SIG-M5 (cell line): Measurements from ENCODE around the gene FRMPD2.
"Not testable (repeated sequence)": the region's sequence is repeated elsewhere in the genome, so short reads cannot be mapped to it uniquely, and the experiment has no call there.

Experiments used
- DNase-seq: peaks from one replicate; lab custom pipeline; 2025; lab: John Stamatoyannopoulos, UW

The FRMPD2 gene

DNA sequence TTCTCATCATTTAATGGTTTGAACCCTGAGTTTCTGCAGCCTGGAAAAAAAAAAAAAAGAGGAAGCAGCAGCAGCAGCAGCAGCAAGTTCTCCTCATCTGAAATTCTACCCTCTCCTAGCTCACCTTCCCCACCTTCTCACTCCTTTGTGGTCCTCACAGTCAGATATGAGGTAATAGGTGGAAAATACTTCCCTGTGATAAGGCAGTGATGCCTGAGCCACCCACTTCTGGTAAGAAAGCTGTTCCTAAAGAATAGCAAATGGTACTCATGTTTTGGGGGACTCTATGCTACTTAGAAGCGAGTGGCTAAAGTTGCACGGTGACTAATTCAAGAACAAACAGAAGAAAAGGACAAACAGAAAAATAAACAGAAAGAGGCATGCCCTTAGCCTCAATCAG lies 148.2 kb downstream of the FRMPD2 start:
- not testable (repeated sequence) for DNase-seq

- DNase-seq, result not testable (repeated sequence)
Measured at GRCh38 chr10:48125631-48126030, 148.9 kb downstream of the FRMPD2 start.

DNA sequence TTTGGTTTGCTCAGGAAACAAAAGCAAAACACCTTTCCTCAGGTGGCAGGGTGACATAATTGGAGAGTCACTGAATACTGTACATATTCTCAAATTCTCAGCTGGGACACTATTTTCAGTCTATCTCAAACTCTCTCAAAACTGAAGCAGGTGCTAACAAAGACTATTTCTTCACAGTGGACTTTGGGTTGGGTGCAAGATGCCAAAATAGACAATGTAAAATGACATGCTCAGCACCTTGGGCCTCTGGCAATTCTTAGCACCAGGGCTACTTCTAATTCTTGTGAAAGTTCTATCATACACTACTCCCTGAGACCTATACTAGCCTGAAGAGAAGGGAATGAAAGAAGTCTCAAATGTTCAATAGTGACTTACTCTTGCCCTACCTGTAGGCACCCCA lies 151.9 kb downstream of the FRMPD2 start:
- not testable (repeated sequence) for DNase-seq

- DNase-seq, result not testable (repeated sequence)
Measured at GRCh38 chr10:48110277-48110676, 164.2 kb downstream of the FRMPD2 start.
